Stimulated activated CD8-positive, alpha-beta memory T cell treated with anti-CD3 and anti-CD28 coated beads, Interleukin-4, amount 100 ng/mL, for 1 hour (primary cell): ENCODE data around the gene FHOD1.

Source experiments
- DNase-seq, 2 donors: peaks; one replicate each; pipeline ENCODE4 v3.0.0-alpha.2; 2020; ENCODE audit warnings: low read depth in 2 of 2, low spot score in 1 of 2

Gene FHOD1

GRCh38 chr16:67277999-67278772, 30.9 kb upstream of the FHOD1 start:
- no peak for DNase-seq

- no peak for DNase-seq
Measured at GRCh38 chr16:67277294-67277998, 30.2 kb upstream of the FHOD1 start.

- no peak for DNase-seq
Measured at GRCh38 chr16:67275321-67275720, 28.0 kb upstream of the FHOD1 start.

- no peak for DNase-seq
Measured at GRCh38 chr16:67271446-67271845, 24.2 kb upstream of the FHOD1 start.

GRCh38 chr16:67270931-67271338, 23.7 kb upstream of the FHOD1 start:
- no peak for DNase-seq

GRCh38 chr16:67269766-67270165, 22.5 kb upstream of the FHOD1 start:
- no peak for DNase-seq

GRCh38 chr16:67268136-67268579, 20.9 kb upstream of the FHOD1 start:
- DNase-seq = no peak

- no peak for DNase-seq
Measured at GRCh38 chr16:67265834-67266233, 18.6 kb upstream of the FHOD1 start.

GRCh38 chr16:67264866-67265265, 17.6 kb upstream of the FHOD1 start:
- DNase-seq = no peak

GRCh38 chr16:67264277-67264676, 17.0 kb upstream of the FHOD1 start:
- DNase-seq = no peak

- DNase-seq = no peak
Measured at GRCh38 chr16:67263201-67263600, 15.9 kb upstream of the FHOD1 start.

- no peak for DNase-seq
Measured at GRCh38 chr16:67260426-67261063, 13.3 kb upstream of the FHOD1 start.

GRCh38 chr16:67259705-67260104, 12.4 kb upstream of the FHOD1 start:
- DNase-seq = no peak

- no peak for DNase-seq
Measured at GRCh38 chr16:67258161-67258835, 11.0 kb upstream of the FHOD1 start.

- no peak for DNase-seq
Measured at GRCh38 chr16:67257486-67258160, 10.3 kb upstream of the FHOD1 start.

- DNase-seq = no peak
Measured at GRCh38 chr16:67256701-67257230, 9.5 kb upstream of the FHOD1 start.

GRCh38 chr16:67255553-67256221, 8.4 kb upstream of the FHOD1 start:
- DNase-seq = no peak

GRCh38 chr16:67254801-67255552, 7.7 kb upstream of the FHOD1 start:
- DNase-seq = no peak
